NCI-H2171 treated with DMSO at 0.1 percent for 48 hours (cell line): ENCODE results near the gene SZT2.

ENCODE experiments used
- DNase-seq: peaks from one replicate; lab custom pipeline; 2025; lab: John Stamatoyannopoulos, UW

The SZT2 gene

GRCh38 chr1:43423672-43424550 lies 34.2 kb downstream of the SZT2 start:
- DNase-seq, result no peak

DNA sequence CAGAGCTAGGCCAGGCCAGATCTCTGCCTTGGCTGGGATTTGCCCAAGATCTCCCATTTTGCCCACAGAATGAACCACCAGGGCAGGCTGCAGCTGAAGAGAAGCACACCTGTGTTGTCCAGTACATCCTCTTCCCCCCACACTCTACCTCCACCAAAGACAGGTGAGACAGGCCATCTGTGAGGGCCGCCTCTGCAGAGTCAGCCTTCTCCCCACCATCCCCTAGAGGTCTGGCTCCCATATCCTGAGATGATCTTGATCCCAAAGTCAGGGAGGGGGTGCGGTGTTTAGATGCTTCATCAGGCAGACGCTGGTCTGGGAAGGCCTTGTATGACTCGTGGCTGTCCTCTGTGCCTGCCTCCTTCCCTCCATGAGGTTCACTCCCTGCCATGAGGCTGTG lies 35.3 kb downstream of the SZT2 start:
- DNase-seq, result no peak

- DNase-seq, result no peak
Observed at GRCh38 chr1:43426221-43426620, 36.5 kb downstream of the SZT2 start.

GRCh38 chr1:43427524-43427923 lies 37.8 kb downstream of the SZT2 start:
- DNase-seq, result no peak

GRCh38 chr1:43427941-43428340 lies 38.2 kb downstream of the SZT2 start:
- no peak for DNase-seq

DNA sequence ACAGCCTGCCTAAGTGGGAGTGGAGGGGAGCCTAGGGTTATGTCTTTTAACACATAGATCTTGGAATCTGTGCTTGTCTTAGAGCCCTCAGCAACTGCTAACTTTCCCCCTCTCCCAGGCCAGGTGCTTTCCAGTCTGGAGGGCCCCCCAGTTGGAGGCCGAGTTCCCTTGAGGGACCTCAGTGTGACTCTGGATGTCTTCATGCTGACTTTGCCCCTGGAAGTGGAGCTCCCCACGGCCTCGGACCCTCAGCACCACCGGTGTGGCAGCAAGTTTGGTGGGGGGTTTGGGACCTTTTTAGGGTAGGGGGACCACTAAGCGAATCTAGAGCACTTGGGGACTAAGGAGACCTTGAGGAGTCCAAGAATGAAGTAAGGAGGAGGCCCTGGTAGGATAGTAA lies 41.1 kb downstream of the SZT2 start:
- no peak for DNase-seq

DNA sequence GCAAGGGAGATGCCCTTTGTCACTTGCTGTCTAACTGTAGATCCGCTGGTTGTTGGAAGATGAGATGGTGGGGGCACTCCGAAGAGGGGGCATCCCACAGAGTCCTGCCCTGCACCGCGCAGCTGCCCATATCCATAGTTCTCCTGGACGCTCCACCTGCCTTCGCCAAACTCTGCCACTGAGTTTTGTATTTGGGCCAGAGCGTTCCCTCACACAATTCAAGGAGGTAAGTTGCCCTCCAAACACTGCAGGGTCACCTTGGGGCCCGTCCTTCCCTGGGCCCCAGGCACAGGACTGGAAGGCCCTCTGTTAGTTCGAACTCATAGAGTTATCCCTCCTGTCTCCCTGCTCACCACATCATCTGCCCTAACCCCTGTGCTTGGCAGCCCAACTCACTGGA lies 42.0 kb downstream of the SZT2 start:
- no peak for DNase-seq

GRCh38 chr1:43432171-43432860 lies 42.6 kb downstream of the SZT2 start:
- DNase-seq, result no peak

GRCh38 chr1:43432907-43433306 lies 43.2 kb downstream of the SZT2 start:
- no peak for DNase-seq

GRCh38 chr1:43434256-43434655 lies 44.6 kb downstream of the SZT2 start:
- no peak for DNase-seq

GRCh38 chr1:43435146-43436145 lies 45.7 kb downstream of the SZT2 start:
- no peak for DNase-seq

DNA sequence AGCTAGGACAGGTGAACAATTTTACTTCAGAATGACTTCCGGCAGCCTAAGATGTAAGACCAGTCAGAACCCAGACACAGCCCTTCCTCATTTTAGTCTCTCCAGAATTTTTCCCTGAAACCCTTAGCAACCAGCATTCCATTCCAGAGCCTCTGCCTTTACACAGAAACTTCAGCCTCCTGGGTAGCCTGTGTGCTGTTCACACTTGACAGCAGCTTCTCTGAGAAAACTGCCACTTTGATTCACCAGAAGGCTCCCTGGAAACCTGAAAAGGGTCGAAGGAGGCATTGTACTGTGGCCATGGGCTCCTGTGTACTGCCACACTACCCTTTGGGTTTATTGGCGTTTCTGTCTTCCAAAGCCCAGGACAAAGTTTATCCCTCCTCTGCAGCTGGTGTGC lies 46.7 kb downstream of the SZT2 start:
- DNase-seq, result no peak

DNA sequence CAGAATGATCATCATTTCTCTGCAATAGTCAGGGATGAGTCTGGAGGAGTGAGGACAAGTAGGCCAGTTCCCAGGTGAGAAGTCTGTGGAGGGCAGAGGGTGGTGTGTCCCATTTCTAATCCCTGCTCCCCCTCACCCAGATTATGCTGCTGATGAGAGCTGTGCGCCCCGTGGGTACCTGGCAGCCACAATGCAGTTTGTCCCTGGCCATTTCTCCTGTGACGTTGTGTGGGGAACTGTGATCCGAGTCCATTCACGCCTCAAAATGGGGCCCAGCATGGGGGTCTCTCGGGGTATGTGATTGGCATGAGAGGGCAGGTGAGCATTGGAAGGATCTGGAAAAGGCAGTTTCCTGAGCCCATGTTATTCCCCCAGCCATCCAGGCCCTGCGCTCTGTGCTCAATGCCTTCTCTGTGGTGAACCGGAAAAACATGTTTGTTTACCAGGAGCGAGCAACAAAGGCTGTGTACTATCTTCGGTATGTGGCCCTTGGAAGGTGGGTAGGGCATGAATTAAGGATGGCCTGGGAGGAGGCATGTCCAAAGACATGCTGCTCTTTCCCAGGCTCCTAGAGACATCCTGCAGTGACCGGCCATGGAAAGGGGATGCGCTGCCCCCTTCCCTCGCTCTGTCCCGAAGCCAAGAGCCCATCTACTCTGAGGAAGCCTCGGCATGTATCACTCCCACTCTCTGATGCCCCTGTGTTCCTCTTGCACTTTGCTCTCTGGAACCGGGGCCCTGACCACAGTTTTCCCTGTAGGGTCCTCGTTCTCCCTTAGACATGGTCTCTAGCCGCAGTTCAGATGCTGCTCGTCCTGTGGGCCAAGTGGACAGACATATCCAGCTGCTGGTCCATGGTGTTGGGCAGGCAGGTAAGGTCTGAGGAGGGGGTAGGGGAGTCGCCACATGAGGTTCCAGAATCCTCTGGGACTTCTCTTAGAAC lies 47.6 kb downstream of the SZT2 start:
- DNase-seq, result no peak

DNA sequence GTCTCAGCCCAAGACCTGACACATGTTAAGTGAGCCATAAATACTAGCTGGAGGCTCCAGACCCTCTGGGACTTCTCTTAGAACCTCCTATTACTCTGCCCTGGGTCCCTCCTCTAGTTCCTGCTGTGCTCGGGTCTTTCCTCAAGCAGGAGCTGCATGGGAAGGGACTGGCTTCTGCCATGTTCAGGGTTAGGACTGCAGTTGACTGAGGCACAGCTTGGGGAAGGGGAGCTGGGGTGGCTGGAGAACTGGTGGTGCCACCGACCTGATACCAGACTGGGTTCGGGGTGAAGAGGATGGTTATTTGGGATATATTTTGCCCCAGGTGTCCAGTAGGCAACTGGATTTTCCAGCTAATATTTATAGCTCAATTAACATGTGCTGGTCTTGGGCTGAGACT lies 48.3 kb downstream of the SZT2 start:
- DNase-seq, result no peak

- no peak for DNase-seq
Observed at GRCh38 chr1:43438576-43438952, 48.9 kb downstream of the SZT2 start.

- DNase-seq, result no peak
Observed at GRCh38 chr1:43438953-43439581, 49.4 kb downstream of the SZT2 start.

- DNase-seq, result no peak
Observed at GRCh38 chr1:43439781-43440180, 50.1 kb downstream of the SZT2 start.

DNA sequence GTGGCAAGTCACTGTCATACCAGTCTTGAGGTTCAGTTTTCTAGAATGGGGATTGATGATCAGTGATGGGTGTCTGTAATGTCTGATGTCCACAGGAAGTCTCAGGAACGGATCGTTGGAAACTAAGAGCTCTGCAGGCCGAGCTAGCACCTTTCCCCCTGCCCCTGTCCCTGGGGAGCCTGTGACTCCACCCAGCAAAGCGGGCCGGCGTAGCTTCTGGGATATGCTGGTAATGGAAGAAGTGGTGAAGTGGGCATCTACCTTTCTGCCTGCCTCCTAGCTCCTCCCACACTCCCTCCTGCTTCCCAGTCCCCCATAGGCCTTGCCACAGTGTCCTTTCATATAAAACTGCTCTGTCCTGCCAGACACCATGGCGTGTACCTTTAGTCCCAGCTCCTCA lies 50.7 kb downstream of the SZT2 start:
- DNase-seq, result no peak

DNA sequence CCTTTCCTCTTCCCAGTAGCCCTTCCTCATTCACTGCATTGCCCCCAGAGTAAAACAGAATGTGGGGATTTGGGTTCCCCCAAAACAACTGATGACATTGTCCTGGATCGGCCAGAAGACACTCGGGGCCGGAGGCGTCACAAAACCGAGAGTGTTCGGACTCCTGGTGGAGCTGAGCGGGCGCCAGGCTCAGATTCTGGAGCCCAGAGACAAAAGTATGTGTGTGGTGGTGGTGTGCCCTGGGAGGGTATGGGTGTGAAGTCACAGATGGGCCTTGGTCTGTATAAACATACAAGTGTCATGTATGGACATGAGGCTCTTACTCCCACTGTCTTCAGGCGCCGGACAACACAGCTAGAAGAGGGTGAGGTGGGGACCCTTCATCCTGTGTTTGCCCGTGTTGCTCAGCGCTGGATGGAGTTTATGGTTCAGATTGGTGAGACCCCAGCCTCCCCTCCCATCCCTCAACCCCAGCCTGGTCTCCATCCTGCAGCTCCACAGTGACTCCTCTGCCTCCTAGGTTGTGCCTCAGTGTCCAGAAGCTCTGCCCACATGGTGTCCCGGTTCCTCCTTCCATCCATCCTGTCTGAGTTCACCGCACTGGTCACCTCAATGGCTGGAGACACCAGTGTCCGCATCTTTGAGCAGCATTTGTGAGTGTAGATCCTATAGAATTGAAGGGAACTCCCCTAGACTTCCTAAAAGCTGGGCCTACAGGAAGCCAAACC lies 51.6 kb downstream of the SZT2 start:
- DNase-seq, result no peak
